HT-29 (cell line): ENCODE measurements around the gene ZC3H18. TPM values are rescaled to one million over a fixed set of nuclear protein-coding genes. Genes with fewer than 3 reads are reported as not detected.

ENCODE experiments used
- DNase-seq: peaks from one replicate; pipeline ENCODE4 v3.0.0-alpha.2; 2015; ENCODE audit warnings: low spot score
- total RNA-seq: library from RNA; depleted of rRNA; stranded (reverse); fragments of >200 nt; shearing (Covaris generic); gene quantifications from 2 replicates; pipeline ENCODE4 v1.2.3, GENCODE V29; 2014

Gene ZC3H18
- total RNA-seq, 1 experiment from 2014 or later, result 28.9 TPM

DNA sequence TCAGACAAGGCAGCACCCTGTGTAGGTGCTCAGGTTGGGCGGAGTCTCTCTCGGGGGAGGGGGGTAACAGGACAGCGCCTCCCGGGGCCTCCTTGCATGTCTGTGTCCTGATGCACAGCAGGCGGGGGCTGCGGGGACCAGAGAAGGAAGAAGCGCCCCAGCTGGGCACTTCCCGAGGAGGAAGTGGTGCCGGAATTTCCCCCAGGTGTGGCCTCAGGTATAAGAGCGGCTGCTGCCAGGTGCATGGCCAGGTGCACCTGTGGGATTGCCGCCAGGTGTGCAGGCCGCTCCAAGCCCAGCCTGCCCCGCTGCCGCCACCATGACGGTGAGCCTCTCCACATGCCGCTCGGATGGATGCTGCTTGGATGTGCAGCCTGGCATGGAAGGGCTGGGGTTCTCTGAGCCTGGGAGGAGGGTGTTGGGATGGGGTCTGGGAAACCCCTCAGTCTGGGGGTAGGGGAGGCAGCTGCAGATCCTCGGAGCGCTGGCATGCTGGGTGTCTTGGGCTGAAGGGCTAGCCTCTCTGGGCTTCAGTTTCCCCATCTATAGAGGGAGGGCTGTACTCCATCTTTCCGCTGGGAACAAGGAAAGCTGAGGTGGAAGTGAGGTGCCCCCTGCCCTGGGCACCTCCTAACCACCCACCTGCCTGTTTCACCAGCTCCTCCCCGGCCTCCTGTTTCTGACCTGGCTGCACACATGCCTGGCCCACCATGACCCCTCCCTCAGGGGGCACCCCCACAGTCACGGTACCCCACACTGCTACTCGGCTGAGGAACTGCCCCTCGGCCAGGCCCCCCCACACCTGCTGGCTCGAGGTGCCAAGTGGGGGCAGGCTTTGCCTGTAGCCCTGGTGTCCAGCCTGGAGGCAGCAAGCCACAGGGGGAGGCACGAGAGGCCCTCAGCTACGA, 68.4 kb downstream of the ZC3H18 start, which contains the start of gene IL17C:
IL17C (plus strand) TSS at position 250 of the 908 bp plus-strand sequence; CDS start at position 320, 70 bp downstream.
- peak; percentile 74 for DNase-seq

DNA sequence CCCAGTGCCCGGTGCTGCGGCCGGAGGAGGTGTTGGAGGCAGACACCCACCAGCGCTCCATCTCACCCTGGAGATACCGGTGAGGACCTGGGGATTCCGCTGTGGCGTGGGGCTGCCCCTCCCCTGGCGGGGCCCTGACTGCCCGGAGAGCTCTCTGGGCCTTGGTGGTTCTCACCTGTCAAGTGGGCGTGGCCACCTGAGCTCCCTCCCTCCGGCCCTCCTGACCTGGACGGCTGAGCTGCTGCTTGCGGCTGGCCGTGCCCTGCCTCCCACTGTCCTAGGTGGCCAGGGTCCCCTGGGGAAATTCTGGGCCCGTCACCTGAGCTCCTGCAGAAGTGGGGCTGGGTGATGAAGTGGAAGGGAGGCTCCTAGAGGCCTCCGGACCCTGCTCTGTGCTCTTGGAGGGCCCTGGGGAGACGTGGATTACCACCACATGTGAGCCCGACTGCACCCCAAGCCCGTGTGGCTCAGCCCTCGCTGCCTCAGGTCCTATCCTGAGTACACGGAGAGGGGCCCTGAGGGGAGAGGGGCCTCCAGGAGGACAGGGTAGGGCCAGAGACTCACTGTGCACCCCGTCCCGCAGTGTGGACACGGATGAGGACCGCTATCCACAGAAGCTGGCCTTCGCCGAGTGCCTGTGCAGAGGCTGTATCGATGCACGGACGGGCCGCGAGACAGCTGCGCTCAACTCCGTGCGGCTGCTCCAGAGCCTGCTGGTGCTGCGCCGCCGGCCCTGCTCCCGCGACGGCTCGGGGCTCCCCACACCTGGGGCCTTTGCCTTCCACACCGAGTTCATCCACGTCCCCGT, 69.2 kb downstream of the ZC3H18 start:
- DNase-seq, result peak; percentile 67

DNA sequence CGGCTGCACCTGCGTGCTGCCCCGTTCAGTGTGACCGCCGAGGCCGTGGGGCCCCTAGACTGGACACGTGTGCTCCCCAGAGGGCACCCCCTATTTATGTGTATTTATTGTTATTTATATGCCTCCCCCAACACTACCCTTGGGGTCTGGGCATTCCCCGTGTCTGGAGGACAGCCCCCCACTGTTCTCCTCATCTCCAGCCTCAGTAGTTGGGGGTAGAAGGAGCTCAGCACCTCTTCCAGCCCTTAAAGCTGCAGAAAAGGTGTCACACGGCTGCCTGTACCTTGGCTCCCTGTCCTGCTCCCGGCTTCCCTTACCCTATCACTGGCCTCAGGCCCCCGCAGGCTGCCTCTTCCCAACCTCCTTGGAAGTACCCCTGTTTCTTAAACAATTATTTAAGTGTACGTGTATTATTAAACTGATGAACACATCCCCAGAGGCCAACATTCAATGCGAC, 69.9 kb downstream of the ZC3H18 start:
- no peak for DNase-seq

DNA sequence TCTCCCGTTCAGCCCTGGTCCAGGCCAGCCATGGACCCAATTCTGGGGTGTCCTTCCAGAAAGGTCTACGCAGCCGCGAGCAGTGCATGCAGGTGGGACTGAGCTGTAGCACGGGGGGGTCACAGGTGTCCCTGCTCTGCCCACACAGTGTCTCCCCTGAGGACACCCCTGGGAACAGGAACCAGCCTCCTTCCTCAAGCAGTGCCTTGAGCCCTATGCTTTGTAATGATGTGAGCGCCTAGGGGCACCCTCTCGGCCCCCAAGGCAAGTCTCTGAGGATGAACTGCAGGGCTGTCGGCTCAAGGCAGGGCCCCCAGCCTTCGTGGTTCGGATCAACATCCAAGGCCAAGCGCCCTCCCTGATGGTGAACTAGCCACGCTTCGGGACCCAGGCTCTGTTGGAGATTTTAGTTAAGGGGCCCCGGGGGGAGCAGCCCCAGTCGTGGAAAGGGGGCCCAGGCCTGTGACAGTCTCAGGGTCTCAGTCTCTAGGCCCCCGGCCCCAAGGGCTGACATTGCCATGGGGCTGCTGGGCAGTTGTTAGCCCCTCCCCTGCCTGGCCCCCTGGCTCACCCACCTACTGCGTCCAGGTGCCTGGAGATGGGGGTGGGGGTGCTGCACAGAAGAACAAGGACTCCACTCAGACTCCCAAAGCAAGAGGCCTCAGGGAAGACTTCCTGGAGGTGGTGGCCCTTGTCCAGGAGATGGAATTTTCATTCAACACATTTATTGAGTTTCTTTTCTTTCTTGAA, 70.5 kb downstream of the ZC3H18 start:
- no peak for DNase-seq

DNA sequence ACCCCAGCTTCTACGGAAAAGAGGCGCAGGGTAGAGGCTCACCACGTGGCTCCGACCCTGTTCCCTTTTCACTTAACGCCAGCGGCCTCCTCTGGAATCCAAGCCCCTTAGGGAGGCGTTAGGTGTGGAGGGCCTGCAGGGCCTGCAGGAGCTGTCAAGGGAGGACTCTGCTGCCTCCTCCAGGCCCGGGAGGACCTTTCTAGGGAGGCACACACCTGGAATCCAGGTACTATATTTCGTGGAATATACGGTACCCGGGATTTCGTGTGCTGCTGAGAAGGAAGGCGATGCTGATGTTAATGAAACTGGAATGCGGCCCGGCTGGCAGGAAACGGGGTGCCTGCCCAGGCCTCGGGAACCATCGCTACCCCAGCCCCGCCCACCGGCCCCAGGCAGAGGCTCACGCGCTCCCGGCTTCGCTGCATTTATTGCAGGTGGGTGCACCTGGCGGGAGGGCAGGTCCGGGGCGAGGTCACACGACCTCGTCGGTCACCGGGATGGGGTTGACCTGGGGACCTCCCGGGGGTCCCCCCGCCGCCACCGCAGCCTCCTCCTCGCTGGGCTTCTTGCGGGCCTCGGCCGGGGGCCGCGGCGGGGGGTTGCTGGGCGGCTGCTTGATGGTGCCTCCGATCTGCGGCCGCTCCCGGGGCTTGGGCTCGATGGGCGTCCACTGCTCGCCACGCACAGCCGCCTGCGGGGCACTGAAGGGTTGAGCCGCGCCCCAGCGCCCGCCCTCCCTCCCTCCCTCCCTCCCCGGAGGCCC, 72.9 kb downstream of the ZC3H18 start:
- DNase-seq, result no peak

DNA sequence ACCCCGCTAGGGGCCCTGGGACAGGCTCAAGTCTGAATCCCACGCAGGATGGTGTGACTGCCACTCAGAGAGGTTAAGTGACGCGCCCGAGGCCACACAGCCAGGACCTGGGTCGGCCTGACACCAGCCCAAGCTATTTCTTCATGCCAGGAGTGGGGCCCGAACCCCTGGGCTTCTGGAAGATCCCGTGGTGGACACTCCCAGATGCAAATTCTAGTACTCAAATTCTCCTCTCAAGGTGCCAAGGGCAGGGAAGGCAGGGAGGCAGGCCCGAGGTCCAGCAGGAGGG, 73.4 kb downstream of the ZC3H18 start:
- no peak for DNase-seq

DNA sequence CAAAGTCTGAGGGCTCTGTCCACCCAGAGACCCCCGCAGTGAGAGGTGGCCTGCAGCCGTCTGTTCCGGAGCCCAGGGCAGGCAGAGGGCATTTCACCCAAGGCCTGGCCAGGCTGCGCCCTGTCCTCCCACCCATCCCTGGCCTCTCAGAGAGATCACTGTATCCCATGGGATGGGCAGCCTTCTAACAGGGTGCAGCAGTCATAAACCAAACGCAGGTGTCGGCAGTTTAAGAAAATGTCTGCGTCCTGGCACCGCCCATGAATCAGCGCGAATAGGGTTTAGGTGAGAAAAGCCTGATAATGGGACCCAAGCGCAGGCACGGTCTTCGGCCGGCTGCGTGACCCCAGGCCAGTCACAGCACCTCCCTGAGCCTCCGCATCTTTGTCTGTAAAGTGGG, 75.3 kb downstream of the ZC3H18 start:
- no peak for DNase-seq

DNA sequence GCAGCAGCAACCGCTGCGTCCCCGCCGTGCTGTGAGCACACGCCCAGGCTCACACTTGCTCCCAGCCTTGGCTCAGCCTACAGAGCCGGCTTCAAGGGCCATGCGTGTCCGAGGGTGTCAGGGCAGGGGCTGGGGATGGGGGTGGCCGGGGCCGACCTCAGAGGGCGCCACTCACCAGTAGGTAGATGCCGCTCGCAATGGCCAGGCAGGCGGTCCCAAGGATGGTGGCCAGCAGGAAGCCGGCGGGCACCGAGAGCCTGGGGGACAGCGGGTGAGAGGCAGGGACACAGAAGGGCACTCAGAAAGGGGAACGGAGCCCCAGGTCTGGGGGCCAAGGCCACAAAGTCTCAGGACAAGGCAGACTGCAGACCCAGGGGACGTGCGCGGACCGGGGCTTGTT, 75.7 kb downstream of the ZC3H18 start:
- no peak for DNase-seq

DNA sequence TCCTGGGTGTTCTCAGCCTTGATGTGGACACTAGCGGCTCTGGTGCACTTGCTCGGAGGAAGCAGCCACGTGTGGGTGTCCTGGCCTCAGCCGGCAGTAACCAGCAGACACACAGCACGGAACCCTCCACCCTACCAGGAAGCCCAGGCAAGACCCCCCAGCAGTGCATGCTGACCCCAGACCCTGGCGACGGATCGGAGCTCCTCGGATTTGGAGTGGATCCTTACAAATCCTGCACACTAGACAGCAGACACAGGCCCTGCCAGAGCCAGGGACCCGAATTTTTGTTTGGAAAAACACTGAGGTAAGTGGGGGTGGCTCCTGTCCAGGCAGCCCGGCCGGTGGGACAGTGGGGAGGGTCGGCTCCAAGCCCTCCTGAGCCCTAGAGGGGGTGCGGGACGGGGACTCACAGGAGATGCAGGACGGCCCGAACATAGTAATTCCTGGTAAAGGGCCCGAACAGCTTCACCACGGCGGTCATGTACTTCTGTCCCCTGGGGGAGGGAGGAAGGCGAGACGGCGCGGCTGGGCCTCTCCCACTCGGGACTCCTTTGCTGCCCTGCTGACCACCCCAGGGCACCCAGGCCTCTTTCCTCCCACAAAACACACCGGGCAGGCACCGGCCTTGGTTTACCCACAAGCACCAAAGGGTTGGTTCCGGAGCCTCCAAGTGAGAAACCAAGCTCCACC, 76.3 kb downstream of the ZC3H18 start:
- DNase-seq, result no peak

DNA sequence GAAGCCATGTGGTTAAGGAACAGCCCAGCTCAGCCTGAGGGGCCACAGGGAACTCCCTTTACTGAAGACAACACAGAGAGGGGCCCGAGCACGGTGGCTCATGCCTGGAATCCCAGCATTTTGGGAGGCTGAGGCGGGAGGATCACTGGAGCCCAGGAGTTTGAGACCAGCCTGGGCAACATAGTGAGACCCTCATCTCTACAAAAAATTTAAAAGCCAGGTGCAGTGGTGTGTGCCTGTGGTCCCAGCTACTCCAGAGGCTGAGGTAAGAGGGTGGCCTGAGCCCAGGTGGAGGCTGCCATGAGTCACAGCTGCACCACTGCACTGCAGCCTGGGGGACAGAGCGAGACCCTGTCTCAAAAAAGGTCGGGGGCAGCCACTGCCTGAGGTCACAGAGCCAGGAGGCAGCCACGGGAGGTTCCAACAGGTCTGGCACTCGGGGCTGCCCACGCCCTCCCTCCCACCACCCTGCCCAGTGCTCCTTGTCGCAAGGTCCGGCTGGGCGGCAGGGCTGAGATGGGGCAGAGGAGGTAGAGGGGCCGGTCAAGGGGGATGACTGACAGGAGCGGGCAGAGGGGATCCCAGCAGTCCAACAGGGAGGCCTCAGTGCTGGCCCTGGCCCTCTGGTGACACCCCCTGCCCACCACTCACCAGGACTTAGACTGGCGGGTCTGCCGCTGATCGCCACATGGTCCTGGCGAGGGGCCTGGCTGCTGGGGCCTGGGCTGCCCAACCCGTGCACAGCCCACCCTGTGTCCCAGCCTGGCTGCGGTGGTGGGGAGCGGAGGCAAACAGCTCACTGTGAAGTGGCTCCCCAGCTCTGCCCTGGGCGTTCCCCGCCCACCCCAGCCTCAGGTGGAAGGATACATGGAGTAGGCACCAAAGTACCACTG, 77.2 kb downstream of the ZC3H18 start:
- no peak for DNase-seq

DNA sequence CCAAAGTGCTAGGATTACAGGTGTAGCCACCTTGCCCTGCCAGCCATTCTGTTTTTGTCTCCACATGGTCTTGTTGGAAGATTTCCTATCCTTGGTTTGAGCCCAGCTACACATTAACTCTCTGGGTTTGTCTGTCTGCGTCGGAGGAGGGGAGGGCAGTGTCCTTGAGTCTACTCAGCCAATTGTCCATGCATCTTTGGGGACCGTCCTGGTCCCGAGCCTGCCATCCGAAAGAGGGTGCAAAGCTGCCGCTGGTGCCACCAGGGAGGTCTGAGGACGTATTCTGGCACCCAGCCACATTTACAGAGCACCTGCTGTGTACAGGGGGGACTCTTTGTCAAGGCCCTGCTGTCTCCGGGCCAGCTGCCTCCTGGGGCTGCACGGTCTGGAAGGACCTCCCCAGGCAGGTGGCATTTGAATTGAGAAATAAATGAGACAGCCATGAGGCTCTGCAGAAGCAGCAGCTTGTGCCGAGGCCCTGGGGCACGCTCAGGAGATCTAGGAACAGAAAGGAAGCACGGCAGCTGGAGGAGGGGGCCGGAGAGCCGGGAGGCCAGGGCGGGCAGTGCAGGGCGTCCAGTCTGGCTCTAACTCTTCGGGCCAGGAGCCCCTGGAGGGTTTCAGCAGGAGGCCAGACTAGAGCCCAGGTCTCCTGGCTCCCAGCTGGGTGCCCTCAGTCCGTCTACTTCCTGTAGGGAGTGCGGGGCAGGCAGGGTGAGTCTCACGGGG, 79.2 kb downstream of the ZC3H18 start:
- DNase-seq, result no peak

DNA sequence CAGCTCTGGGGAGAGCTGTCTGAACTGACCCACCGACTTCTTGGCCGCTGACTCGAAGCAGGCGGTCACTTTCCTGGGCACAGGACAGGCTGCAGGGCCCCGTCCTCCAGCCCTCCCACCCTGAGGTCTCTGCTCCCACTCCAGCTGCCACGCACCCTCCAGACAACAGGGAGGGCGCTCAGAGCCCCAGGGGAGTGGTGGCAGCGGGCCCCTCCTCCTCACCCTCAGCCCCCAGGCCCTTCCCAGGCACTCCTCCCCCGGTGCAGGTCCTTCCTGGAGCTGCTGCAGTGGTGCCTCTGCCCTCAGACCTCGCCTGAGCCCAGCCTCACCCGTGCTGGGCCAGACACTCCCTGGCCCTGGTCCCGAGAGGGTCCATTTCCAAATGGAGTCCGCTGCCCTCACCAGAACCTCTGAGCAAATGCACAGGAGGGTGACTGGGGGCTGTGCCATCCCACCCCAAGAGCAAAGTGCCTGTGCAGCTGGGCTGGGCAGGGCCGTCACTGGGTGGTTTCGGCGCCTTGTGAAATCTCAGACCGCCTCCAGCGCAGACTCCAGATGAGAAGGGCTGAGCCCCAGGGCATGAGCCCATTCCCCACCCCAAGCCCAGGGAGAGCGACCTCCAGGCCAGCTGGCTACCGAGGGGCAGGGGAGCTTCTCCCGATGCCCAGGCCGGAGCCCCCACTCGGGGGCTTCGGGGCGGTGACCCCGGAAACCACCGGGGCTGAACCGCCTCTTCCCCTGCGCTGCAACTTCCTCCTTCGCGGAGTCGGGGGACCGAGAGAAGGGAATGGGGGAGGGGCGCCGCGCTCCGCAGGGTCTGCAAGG, 79.9 kb downstream of the ZC3H18 start:
- peak; percentile 49 for DNase-seq

DNA sequence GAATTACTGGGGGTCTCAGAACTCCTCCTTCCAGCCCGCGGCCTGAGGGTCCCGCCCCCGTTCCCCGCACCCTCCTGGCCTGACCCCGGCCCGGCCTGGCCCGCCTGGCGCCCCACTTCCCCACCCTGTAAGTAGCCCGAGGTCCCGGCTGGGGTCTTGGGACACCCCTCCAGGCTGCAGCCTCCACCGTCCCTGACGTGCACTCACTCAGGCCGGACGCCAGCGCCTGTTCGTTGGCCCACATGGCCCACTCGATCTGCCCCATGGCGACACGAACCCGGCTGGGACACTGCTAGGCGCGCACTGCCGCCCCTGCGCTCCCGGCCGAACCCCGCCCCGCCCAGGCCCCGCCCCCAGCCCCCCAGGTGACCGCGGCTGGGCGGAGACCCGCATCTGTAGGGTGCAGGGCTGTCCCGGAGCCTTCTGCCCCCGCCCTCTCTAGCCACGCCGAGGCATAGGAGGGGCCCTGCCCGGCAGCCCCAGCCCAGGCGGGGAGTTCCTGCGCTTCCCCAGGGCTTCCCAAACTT, 80.6 kb downstream of the ZC3H18 start, which contains the start of gene CYBA:
CYBA (minus strand) TSS at position 305 of the 527 bp plus-strand sequence; CDS start at position 265, 40 bp downstream.
- peak; percentile 78 for DNase-seq

DNA sequence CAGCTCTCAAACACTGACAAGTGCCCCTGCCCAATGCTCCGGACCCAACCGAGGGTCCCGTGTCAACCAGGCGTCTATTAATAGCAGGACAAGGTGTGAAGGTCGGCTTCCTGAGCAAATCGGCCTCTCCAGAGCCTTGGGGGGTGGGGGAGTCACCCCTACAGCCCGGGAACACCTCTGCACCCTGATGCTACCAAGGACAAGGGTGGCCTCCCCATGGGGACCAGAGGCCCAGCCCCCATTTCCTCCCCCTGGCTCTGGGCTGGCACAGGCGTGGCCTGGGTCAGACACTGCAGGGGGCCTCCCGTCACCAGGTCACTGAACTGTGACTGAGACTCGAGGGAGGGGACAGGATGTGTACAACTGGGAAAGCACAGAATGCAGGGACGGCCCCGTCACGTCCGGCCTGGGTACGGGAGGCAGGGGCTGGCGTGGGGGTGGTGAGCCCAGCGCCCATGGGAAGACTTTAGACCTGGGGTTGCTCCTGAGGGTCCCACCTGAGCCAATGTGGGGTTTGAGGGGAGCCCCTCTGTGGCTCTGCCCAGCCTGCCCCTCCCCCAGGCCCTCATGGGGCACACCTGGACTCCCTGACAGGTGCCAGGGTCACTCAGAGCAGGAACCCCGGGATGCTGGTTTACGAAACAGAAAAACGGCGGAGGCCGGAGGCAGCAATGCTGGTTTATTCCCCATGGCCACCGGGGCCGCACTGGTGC, 81.2 kb downstream of the ZC3H18 start:
- no peak for DNase-seq

DNA sequence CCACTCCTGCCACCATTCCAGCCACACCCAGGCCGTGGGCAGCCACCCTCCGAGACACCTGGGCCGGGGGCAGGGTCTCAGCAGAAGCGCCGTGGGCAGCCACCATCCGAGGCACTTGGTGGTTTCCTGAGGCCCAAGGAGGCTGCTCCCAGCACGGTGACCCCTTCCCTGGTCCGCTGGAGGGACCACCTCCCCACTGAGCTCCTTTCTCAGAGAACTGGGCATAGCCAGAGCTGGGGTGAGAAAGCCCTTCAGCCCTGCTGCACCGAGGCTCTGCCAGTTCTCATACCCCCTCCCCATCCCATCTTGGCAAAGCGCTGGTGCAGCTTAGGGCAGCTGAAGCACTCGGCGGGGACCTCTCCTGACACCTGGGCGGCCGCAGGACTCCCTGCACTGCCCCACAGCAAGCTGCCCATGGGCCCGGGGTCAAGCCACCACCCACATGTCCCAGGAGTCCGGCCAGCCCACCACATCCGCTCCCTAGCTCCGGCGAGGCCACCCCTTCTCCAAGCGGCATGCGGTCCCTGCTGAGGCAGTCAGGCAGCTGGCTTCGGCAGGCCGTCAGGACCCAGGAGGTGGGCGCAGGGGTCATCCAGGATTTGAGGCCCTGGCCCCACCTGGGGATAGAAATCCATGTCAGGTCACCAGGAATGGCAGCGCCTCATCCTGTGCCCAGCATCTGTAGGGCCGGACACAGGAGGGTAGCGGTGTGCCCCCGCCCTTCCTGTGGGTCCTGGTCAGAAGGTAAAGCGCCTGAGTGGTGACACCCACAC, 82.0 kb downstream of the ZC3H18 start:
- no peak for DNase-seq

DNA sequence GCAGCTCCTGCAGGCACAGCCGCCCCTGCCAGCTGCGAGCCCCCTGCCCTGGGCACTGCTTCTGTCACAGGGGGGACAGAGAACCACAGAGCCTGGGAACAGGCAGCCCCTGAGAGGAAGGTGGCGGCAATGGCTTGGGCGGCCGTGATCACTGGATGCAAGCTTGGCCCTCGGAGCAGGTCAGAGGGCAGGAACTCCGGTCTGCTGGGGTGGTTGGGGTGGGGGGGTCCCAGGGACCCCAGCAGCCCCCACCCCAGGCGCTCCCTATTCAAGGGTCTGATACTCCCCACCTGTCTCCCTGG, 82.5 kb downstream of the ZC3H18 start:
- no peak for DNase-seq
